H1 (cell line): ENCODE data around the gene SLC6A2. TPM values are rescaled to one million over a fixed set of nuclear protein-coding genes. Genes with fewer than 3 reads are reported as not detected.

ENCODE experiments used
- CTCF ChIA-PET: fragments of 300-600 bp; sonication (Branson Sonifier 250); formaldehyde crosslinking; loops from one replicate; lab custom pipeline; 2021; ENCODE audit not compliant: partially characterized antibody; lab: Charles Lee
- POLR2A ChIA-PET: fragments of 300-600 bp; sonication (Branson Sonifier 250); formaldehyde crosslinking; loops from one replicate; lab custom pipeline; 2021; ENCODE audit warnings: inconsistent platforms; ENCODE audit not compliant: partially characterized antibody; lab: Charles Lee
- DNase-seq, 2 experiments: peaks; one replicate each; pipeline versions ENCODE4 v3.0.0 to v3.0.0-alpha.2; 2010 to 2022; ENCODE audit warnings: low spot score in 2 of 2, low read depth in 1 of 2, mixed read lengths in 1 of 2
- FAIRE-seq: peaks from 2 replicates; lab custom pipeline; 2011; peaks lifted over from hg19 to GRCh38; lab: Jason Lieb, UNC
- H2AFZ ChIP-seq: 2 replicates; pipeline ENCODE4 v1.8.1; 2012; ENCODE audit warnings: low read length, inconsistent platforms
- H2AK5ac ChIP-seq: 2 replicates; pipeline ENCODE4 v1.6.1; 2013; ENCODE audit warnings: low read depth, low read length
- H2BK120ac ChIP-seq: replicated peaks from 2 replicates; pipeline ENCODE3; 2013; ENCODE audit warnings: low read depth, low read length, inconsistent platforms
- H2BK12ac ChIP-seq: 2 replicates; pipeline ENCODE4 v1.6.1; 2013; ENCODE audit warnings: low read depth, low read length
- H2BK15ac ChIP-seq: 2 replicates; pipeline ENCODE4 v1.6.1; 2013; ENCODE audit warnings: low read length
- H2BK20ac ChIP-seq: 2 replicates; pipeline ENCODE4 v1.6.1; 2013; ENCODE audit warnings: low read length
- H2BK5ac ChIP-seq: 2 replicates; pipeline ENCODE4 v1.6.1; 2013; ENCODE audit warnings: low read depth, low read length
- H3K14ac ChIP-seq: 2 replicates; pipeline ENCODE4 v1.6.1; 2013; ENCODE audit warnings: inconsistent platforms; ENCODE audit not compliant: insufficient read length
- H3K18ac ChIP-seq: 2 replicates; pipeline ENCODE4 v1.6.1; 2013; ENCODE audit warnings: low read length; ENCODE audit errors: extremely low read depth
- H3K23ac ChIP-seq: 2 replicates; pipeline ENCODE4 v1.6.1; 2013; ENCODE audit warnings: inconsistent platforms; ENCODE audit not compliant: insufficient read length
- H3K23me2 ChIP-seq: 2 replicates; pipeline ENCODE4 v1.6.1; 2013; ENCODE audit warnings: low read depth, low read length
- H3K27ac ChIP-seq: 2 replicates; pipeline ENCODE4 v1.6.1; 2011; ENCODE audit warnings: low read depth, low read length, inconsistent platforms
- H3K27me3 ChIP-seq, 4 experiments: replicated peaks in 1 of 4; 1 replicate in 1 of 4; 2 replicates in 3 of 4; pipeline versions ENCODE4 v1.6.1 to v1.8.1; 2011 to 2013; ENCODE audit warnings: low read length in 3 of 4, mild to moderate bottlenecking in 3 of 4, inconsistent platforms in 2 of 4, mixed read lengths in 2 of 4, moderate library complexity in 1 of 4; ENCODE audit not compliant: control insufficient read depth in 3 of 4, insufficient read depth in 3 of 4; ENCODE audit errors: extremely low read depth in 1 of 4
- H3K36me3 ChIP-seq, 4 experiments: 2 replicates each; pipeline versions ENCODE4 v1.6.1 to v1.8.1; 2011 to 2013; ENCODE audit warnings: mild to moderate bottlenecking in 4 of 4, low read length in 3 of 4, moderate library complexity in 2 of 4, control low read depth in 1 of 4, inconsistent platforms in 1 of 4; ENCODE audit not compliant: insufficient read depth in 4 of 4, control insufficient read depth in 2 of 4
- H3K4ac ChIP-seq: replicated peaks from 2 replicates; pipeline ENCODE3; 2013; ENCODE audit warnings: low read length, low read depth, mixed read lengths, inconsistent platforms; ENCODE audit not compliant: insufficient read length
- H3K4me1 ChIP-seq, 4 experiments: replicated peaks in 1 of 4; 1 replicate in 1 of 4; 2 replicates in 3 of 4; pipeline versions ENCODE4 v1.6.1 to v1.8.1; 2011 to 2013; ENCODE audit warnings: low read length in 3 of 4, inconsistent platforms in 2 of 4, mixed read lengths in 1 of 4; ENCODE audit not compliant: insufficient read depth in 4 of 4, control insufficient read depth in 3 of 4
- H3K4me2 ChIP-seq, 2 experiments: 2 replicates each; pipeline versions ENCODE4 v1.6.1 to v1.8.1; 2011 to 2013; ENCODE audit warnings: low read depth in 2 of 2, low read length in 2 of 2, control low read depth in 1 of 2, inconsistent platforms in 1 of 2, mild to moderate bottlenecking in 1 of 2; ENCODE audit not compliant: insufficient read depth in 1 of 2
- H3K4me3 ChIP-seq, 4 experiments: fragments of 200-600, 300-600 bp in 1 of 4; sonication (generic), shearing (Covaris generic), sonication (Bioruptor Twin) in 1 of 4; 2 replicates each; pipeline versions ENCODE4 v1.5.1 to v1.8.1; 2011 to 2016; ENCODE audit warnings: low read length in 4 of 4, low read depth in 3 of 4, control low read depth in 2 of 4, inconsistent platforms in 2 of 4, mild to moderate bottlenecking in 2 of 4, mixed read lengths in 1 of 4, moderate library complexity in 1 of 4; ENCODE audit not compliant: insufficient read depth in 2 of 4; ENCODE audit errors: extremely low read depth in 1 of 4
- H3K56ac ChIP-seq: replicated peaks from 2 replicates; pipeline ENCODE3; 2013; ENCODE audit warnings: low read depth, mild to moderate bottlenecking, mixed read lengths, low read length, inconsistent platforms; ENCODE audit not compliant: insufficient read length
- H3K79me1 ChIP-seq: 2 replicates; pipeline ENCODE4 v1.6.1; 2013; ENCODE audit warnings: low read depth, low read length, control low read depth
- H3K79me2 ChIP-seq, 2 experiments: 2 replicates each; pipeline versions ENCODE4 v1.6.1 to v1.8.1; 2012 to 2013; ENCODE audit warnings: low read length in 2 of 2, mild to moderate bottlenecking in 2 of 2, inconsistent platforms in 1 of 2; ENCODE audit not compliant: insufficient read depth in 2 of 2, control insufficient read depth in 1 of 2
- H3K9ac ChIP-seq, 4 experiments: replicated peaks in 1 of 4; 1 replicate in 1 of 4; 2 replicates in 3 of 4; pipeline versions ENCODE4 v1.6.1 to v1.8.1; 2011 to 2013; ENCODE audit warnings: low read depth in 3 of 4, low read length in 3 of 4, control low read depth in 2 of 4, mild to moderate bottlenecking in 2 of 4, moderate library complexity in 2 of 4, inconsistent platforms in 1 of 4; ENCODE audit errors: extremely low read depth in 1 of 4
- H3K9me3 ChIP-seq, 2 experiments: 2 replicates each; pipeline versions ENCODE4 v1.6.1 to v1.8.1; 2012 to 2013; ENCODE audit warnings: mild to moderate bottlenecking in 2 of 2, moderate library complexity in 2 of 2, control low read depth in 1 of 2, inconsistent platforms in 1 of 2, low read depth in 1 of 2, low read length in 1 of 2, mixed read lengths in 1 of 2; ENCODE audit not compliant: insufficient read depth in 2 of 2
- H4K20me1 ChIP-seq, 2 experiments: replicated peaks in 1 of 2; 2 replicates each; pipeline versions ENCODE3 to v1.8.1; 2011 to 2013; ENCODE audit warnings: inconsistent platforms in 2 of 2, low read length in 2 of 2, mild to moderate bottlenecking in 1 of 2; ENCODE audit not compliant: insufficient read depth in 2 of 2, control insufficient read depth in 1 of 2
- H4K5ac ChIP-seq: 2 replicates; pipeline ENCODE4 v1.6.1; 2013; ENCODE audit warnings: low read length, low read depth, mixed read lengths, inconsistent platforms; ENCODE audit not compliant: insufficient read length
- H4K8ac ChIP-seq: 2 replicates; pipeline ENCODE4 v1.8.0; 2013; ENCODE audit warnings: mild to moderate bottlenecking, moderate library complexity, low read length, inconsistent platforms; ENCODE audit not compliant: insufficient read depth; ENCODE audit errors: extremely low read depth
- H4K91ac ChIP-seq: replicated peaks from 2 replicates; pipeline ENCODE3; 2013; ENCODE audit warnings: low read length, mixed read lengths, inconsistent platforms; ENCODE audit not compliant: insufficient read length
- ASH2L ChIP-seq: fragments of 200-600, 300-600 bp; sonication (generic); IDR thresholded peaks from one replicate; pipeline ENCODE4 v1.7.1; 2017; ENCODE audit warnings: low read length
- BRCA1 ChIP-seq: IDR thresholded peaks from 2 replicates; pipeline ENCODE4 v1.6.1; 2012; ENCODE audit warnings: low read depth, low read length, improper control_type of control experiment
- FOSL1 ChIP-seq: IDR thresholded peaks from 2 replicates; pipeline ENCODE4 v1.6.1; 2011; ENCODE audit warnings: mild to moderate bottlenecking, low read depth, low read length, moderate library complexity; ENCODE audit not compliant: insufficient read depth
- GTF2F1 ChIP-seq: IDR thresholded peaks from 2 replicates; pipeline ENCODE4 v1.6.1; 2012; ENCODE audit warnings: low read depth, low read length, improper control_type of control experiment, borderline replicate concordance
- HDAC2 ChIP-seq, 2 experiments: fragments of 300-600 bp in 1 of 2; sonication (generic) in 1 of 2; IDR thresholded peaks; 2 replicates each; pipeline ENCODE4 v1.6.1; 2011 to 2012; ENCODE audit warnings: low read depth in 2 of 2, low read length in 2 of 2, mild to moderate bottlenecking in 2 of 2, moderate library complexity in 2 of 2, borderline replicate concordance in 1 of 2, inconsistent platforms in 1 of 2
- JUND ChIP-seq: IDR thresholded peaks from 2 replicates; pipeline ENCODE4 v1.6.1; 2011; ENCODE audit warnings: mild to moderate bottlenecking, improper control_type of control experiment, low read length
- POLR2A ChIP-seq, 2 experiments: IDR thresholded peaks; 1 replicate in 1 of 2; 2 replicates in 1 of 2; pipeline ENCODE4 v1.6.1; 2011; ENCODE audit warnings: low read depth in 2 of 2, low read length in 2 of 2, mild to moderate bottlenecking in 2 of 2; ENCODE audit errors: control extremely low read depth in 1 of 2
- RBBP5 ChIP-seq: IDR thresholded peaks from 2 replicates; pipeline ENCODE4 v1.7.1; 2012; ENCODE audit warnings: low read depth, mild to moderate bottlenecking, inconsistent platforms, low read length, moderate library complexity, borderline replicate concordance
- RFX5 ChIP-seq: IDR thresholded peaks from 2 replicates; pipeline ENCODE4 v1.6.1; 2011; ENCODE audit warnings: low read depth, low read length, improper control_type of control experiment, borderline replicate concordance
- RXRA ChIP-seq: IDR thresholded peaks from 2 replicates; pipeline ENCODE4 v1.6.1; 2011; ENCODE audit warnings: low read depth, mild to moderate bottlenecking, low read length, moderate library complexity; ENCODE audit not compliant: insufficient read depth
- SP4 ChIP-seq: IDR thresholded peaks from 2 replicates; pipeline ENCODE4 v1.6.1; 2012; ENCODE audit warnings: low read length, inconsistent platforms
- TCF12 ChIP-seq: IDR thresholded peaks from 2 replicates; pipeline ENCODE4 v1.6.1; 2011; ENCODE audit warnings: low read depth, mild to moderate bottlenecking, low read length
- YY1 ChIP-seq: IDR thresholded peaks from 2 replicates; pipeline ENCODE4 v1.6.1; 2011; ENCODE audit warnings: low read depth, mild to moderate bottlenecking, low read length
- WGBS, 2 experiments: shearing (Covaris generic) in 1 of 2; methylation state at CpG; one replicate each; pipeline versions ENCODE4 v1.1.6 to v1.1.7; 2013 to 2015; ENCODE audit warnings: low lambda C conversion rate in 2 of 2, mixed read lengths in 2 of 2, inconsistent platforms in 1 of 2, low coverage in 1 of 2, missing lambda C conversion rate in 1 of 2; ENCODE audit not compliant: insufficient replicate concordance in 2 of 2, insufficient coverage in 1 of 2, insufficient read length in 1 of 2; ENCODE audit errors: extremely low coverage in 1 of 2, missing lambda C conversion rate in 1 of 2; 5-methylcytosine and 5-hydroxymethylcytosine counted together
- polyA plus RNA-seq, 7 experiments: library from polyadenylated mRNA; depleted of rRNA in 3 of 7; stranded (reverse) in 5 of 7; unstranded in 2 of 7; fragments of >200 nt in 5 of 7; fragments of 200-250 nt in 2 of 7; gene quantifications; 1 replicate in 5 of 7; 2 replicates in 1 of 7; 4 replicates in 1 of 7; pipeline versions ENCODE4 v1.2.1 to v1.2.3, GENCODE V29; 2011 to 2013; ENCODE audit warnings: missing spikeins in 2 of 7, mixed read lengths in 2 of 7
- total RNA-seq: library from RNA; stranded (reverse); fragmentation: NEBNext Ultra II Directional; extraction: Animal tissue kit (Norgen Biotek cat#: 25700); gene quantifications from 2 replicates; pipeline ENCODE4 v1.2.1, GENCODE V29; 2021

The SLC6A2 gene
- total and polyA plus RNA-seq, 2 of the 8 experiments (the other 6 are each of a cell fraction or from before 2014, with no cell fraction given), result 0.35 TPM; not detected in 1

DNA sequence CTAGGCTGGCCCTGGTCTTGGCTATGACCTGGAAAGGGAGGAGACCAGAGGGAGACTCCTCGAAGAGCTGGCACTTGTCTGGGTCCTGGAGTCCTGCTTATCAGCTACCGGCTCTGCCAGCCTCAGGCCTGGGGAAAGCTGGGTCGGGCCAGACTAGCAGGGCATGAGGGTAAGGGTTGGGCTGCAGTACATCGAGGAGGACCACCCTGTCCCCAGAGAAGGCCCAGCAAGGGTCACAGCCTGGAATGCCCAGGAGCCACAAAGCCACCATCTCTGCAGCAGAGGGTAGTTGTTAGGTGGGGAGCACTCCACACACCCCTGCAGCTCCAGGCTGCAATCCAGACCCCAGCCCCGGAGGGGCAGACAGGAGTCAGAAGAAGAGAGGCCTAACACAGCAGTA, 54.0 kb downstream of the SLC6A2 start:
- Histone ChIP-seq H2BK15ac (no peak overlapping the region), H3K4ac (no peak overlapping the region), H3K18ac (no peak overlapping the region), H2BK5ac (no peak overlapping the region), H2AK5ac (no peak overlapping the region), H3K9ac (no peak overlapping the region), H3K23ac (no peak overlapping the region), H3K79me1 (no peaks in the 10 kb centered on the region), H3K4me1 (no peaks in the 10 kb centered on the region), H4K5ac (no peak overlapping the region), H3K27me3 (no peaks in the 10 kb centered on the region; a peak in 1 of 7 replicates), H4K8ac (no peak overlapping the region), H2BK12ac (no peak overlapping the region), H3K56ac (no peak overlapping the region), H3K14ac (no peak overlapping the region), H4K91ac (no peak overlapping the region), H3K79me2 (no peaks in the 10 kb centered on the region), H3K4me3 (no peak overlapping the region), H3K9me3 (no peaks in the 10 kb centered on the region)
- FAIRE-seq, result no peak
- CTCF ChIA-PET, result interaction anchor here (0.7 to 23.3 kb wide), 5 partner anchors 53 to 243 kb away, joined by 3 to 446 read pairs (median 4); no protein-coding TSS in a partner anchor
- 84% methylated on average over 5 of the region's 5 CpGs; no CpG with 5 or more reads in 1 of the 2 experiments for WGBS, 2 experiments
- TF ChIP-seq HDAC2 (IDR thresholded peaks at IDR 0.05; ENCODE audit: borderline replicate concordance in 1 of 2, low read depth in 2 of 2, low read length in 2 of 2), result no peak
- TF ChIP-seq SP4, result no peak
- TF ChIP-seq BRCA1, result no peak
- TF ChIP-seq GTF2F1, result no peak
- no peak for TF ChIP-seq YY1
- TF ChIP-seq FOSL1, result no peak
- no peak for TF ChIP-seq POLR2A (IDR thresholded peaks at IDR 0.05; ENCODE audit: control extremely low read depth in 1 of 2, low read depth in 2 of 2, low read length in 2 of 2)
- no peak for TF ChIP-seq RBBP5
- TF ChIP-seq ASH2L, result no peak
- no peak for TF ChIP-seq JUND
- no peak for TF ChIP-seq RXRA
- TF ChIP-seq TCF12, result no peak
- TF ChIP-seq RFX5, result no peak
- TF ChIP-seq, all 59 proteins: peak for 0
- no peak for DNase-seq
- H3K4me2 ChIP-seq, result no peak overlapping the region
- no peaks in the 10 kb centered on the region for H3K36me3 ChIP-seq
- no peak overlapping the region for H3K27ac ChIP-seq
- no peaks in the 10 kb centered on the region for H3K23me2 ChIP-seq
- POLR2A ChIA-PET, result no interaction called here
- no peak overlapping the region for H2BK20ac ChIP-seq
- H4K20me1 ChIP-seq, result no peaks in the 10 kb centered on the region
- H2AFZ ChIP-seq, result no peak overlapping the region
- no peak overlapping the region for H2BK120ac ChIP-seq
